Spleen (tissue), 7 donors: ENCODE data around the gene CD9.

Experiments used
- CTCF ChIP-seq, 11 experiments: fragments of 200-600 bp in 7 of 11; fragments of 450-650 bp in 4 of 11; sonication (generic) in 4 of 11; IDR thresholded peaks in 8 of 11; conservative IDR thresholded peaks in 3 of 11; 1 replicate in 7 of 11; 2 replicates in 4 of 11; pipeline versions ENCODE4 v1.4.0 to v1.8.0; 2016 to 2021; ENCODE audit warnings: antibody characterized with exemption in 11 of 11, inconsistent platforms in 4 of 11, mild to moderate bottlenecking in 1 of 11
- POLR2A ChIP-seq, 3 donors: fragments of 450-650 bp; IDR thresholded peaks; one replicate each; pipeline ENCODE4 v1.5.1; 2017; ENCODE audit warnings: antibody characterized with exemption in 3 of 3, mild to moderate bottlenecking in 1 of 3
- POLR2AphosphoS5 ChIP-seq, 3 donors: sonication (generic); formaldehyde crosslinking; IDR thresholded peaks; one replicate each; pipeline ENCODE4 v1.5.1; 2017; ENCODE audit warnings: antibody characterized with exemption in 3 of 3
- donor health status: DM: no; HTN: no; CAD: no; lungs with moderate emphysema.
- donor health status: DM: no; HTN: no; CAD: no.
- donor health status: DM: no; HTN: no; CAD: no.

DNA sequence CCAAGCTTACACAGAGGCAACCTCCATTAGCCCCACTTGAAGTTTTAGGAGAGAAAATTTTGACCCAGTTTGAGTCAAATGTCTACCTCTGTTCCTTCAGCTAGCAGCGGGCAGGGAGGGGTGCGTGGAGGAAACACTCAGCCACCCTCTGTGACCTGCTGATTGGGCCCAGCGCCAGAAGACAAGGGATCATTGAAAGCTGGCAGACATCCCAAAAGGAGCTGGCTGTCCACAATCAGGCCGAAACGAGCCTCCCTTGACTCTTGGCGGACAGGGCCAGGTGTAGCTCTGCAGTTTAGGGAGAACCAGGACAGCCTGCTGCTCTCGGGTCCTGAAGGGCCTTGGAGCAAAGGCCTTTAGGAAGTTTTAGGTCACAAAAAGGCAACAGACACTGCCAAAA is 41.3 kb downstream of the CD9 start:
- TF ChIP-seq CTCF (IDR thresholded peaks at IDR 0.05 in 8 of 11, conservative IDR thresholded peaks at IDR 0.05 in 3 of 11) (no peak), POLR2AphosphoS5 (IDR thresholded peaks at IDR 0.05) (peak in 1 of 3 donors; percentile 51), POLR2A (IDR thresholded peaks at IDR 0.05) (no peak)
